BLaER1 treated with 17β-estradiol and CSF1 and Interleukin-3, amounts not matched to agents 10 nM and 100 nM (cell line): ENCODE measurements around the gene PCDH15.

ENCODE experiments used
- H3K27ac ChIP-seq, 11 experiments: shearing (Covaris generic); formaldehyde crosslinking; 2 replicates each; pipeline ENCODE4 v1.8.1; 2022
- H3K27me3 ChIP-seq, 11 experiments: shearing (Covaris generic); formaldehyde crosslinking; 2 replicates each; pipeline ENCODE4 v1.8.1; 2022
- H3K36me3 ChIP-seq, 11 experiments: shearing (Covaris generic); formaldehyde crosslinking; 2 replicates each; pipeline ENCODE4 v1.8.1; 2022
- H3K4me1 ChIP-seq, 10 experiments: shearing (Covaris generic); formaldehyde crosslinking; 2 replicates each; pipeline ENCODE4 v1.8.1; 2022
- H3K4me2 ChIP-seq, 11 experiments: shearing (Covaris generic); formaldehyde crosslinking; 2 replicates each; pipeline ENCODE4 v1.8.1; 2022
- H3K4me3 ChIP-seq, 10 experiments: shearing (Covaris generic); formaldehyde crosslinking; 2 replicates each; pipeline ENCODE4 v1.8.1; 2022
- H3K9ac ChIP-seq, 11 experiments: shearing (Covaris generic); formaldehyde crosslinking; 2 replicates each; pipeline ENCODE4 v1.8.1; 2022
- H3K9me3 ChIP-seq, 11 experiments: shearing (Covaris generic); formaldehyde crosslinking; replicated peaks in 1 of 11; 2 replicates each; pipeline ENCODE4 v1.8.1; 2022
- H4K20me1 ChIP-seq, 11 experiments: shearing (Covaris generic); formaldehyde crosslinking; 2 replicates each; pipeline ENCODE4 v1.8.1; 2022
- Cebpa-rat ChIP-seq, 11 experiments: shearing (Covaris generic); IDR thresholded peaks; 2 replicates each; pipeline ENCODE4 v1.8.1; 2022

PCDH15 gene

DNA sequence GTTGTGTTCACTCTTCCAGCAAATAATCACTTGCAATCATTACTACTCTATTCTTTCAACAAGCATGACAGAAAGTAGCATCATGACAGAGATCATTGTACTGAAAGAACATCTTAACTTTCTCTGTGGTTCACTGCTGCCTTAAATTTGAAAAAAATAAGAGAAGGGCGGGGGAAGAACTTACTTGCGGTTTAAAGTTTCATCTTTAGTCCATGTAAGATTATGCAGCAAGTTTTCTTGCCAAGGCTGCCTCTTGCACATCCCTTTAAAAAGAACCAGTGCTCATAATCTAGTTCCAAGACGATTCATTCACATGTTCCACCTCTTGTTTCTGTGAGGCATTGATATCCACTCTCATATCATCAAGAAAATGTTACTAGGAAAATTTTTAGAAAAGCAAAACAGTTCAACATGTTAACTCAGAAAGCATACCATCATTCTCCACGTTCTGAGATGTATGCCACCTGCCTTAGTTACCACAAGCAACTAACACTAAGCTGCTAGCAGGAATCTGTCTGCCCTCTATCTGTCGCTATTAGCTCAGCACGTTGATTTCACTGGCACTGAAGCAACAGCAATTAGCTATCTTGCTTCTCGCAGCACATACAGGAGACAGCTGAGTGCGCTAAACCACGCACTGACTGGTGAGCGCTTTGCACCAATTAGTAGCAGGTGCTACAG, at the start of gene PCDH15:
Gene PCDH15, minus strand, starts transcription at position 491 of the 681 bp plus-strand sequence. CDS start 136,969 bp downstream, outside the sequence.
- no peak for TF ChIP-seq Cebpa-rat (IDR thresholded peaks at IDR 0.05)
- Histone ChIP-seq H3K4me2 (no peak within 1 kb of the TSS), H3K36me3 (no peaks in the 10 kb centered on the region), H3K27ac (no peak within 1 kb of the TSS), H3K27me3 (no peaks in the 10 kb centered on the region), H3K9me3 (no peaks in the 10 kb centered on the region), H3K4me1 (no peaks in the 10 kb centered on the region), H3K9ac (no peak within 1 kb of the TSS), H4K20me1 (no peaks in the 10 kb centered on the region), H3K4me3 (no peak within 1 kb of the TSS)

DNA sequence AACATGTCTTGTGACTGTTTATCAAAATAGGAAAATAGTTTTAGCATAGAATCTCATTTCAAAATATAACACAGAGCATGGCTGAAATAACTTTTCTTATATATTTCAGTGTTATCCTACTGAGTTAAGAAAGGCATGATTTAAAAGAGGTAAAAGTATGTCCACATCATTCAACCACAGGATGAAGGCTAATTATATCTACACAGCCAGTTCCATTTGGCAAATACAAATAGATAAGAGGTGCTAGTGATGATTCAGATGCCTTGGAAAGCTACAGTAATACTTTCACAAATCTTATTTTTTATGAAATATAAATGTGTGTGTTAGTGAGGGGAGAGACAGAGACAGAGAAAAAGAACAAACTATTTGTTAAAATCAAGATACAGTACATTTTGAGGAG, 42.9 kb upstream of the PCDH15 start:
- Histone ChIP-seq H3K4me1 (no peaks in the 10 kb centered on the region), H3K27ac (no peak overlapping the region), H3K9me3 (no peaks in the 10 kb centered on the region), H3K4me3 (no peak overlapping the region), H3K9ac (no peak overlapping the region), H3K36me3 (no peaks in the 10 kb centered on the region), H4K20me1 (no peaks in the 10 kb centered on the region), H3K4me2 (no peak overlapping the region), H3K27me3 (no peaks in the 10 kb centered on the region)
- no peak for TF ChIP-seq Cebpa-rat (IDR thresholded peaks at IDR 0.05)

DNA sequence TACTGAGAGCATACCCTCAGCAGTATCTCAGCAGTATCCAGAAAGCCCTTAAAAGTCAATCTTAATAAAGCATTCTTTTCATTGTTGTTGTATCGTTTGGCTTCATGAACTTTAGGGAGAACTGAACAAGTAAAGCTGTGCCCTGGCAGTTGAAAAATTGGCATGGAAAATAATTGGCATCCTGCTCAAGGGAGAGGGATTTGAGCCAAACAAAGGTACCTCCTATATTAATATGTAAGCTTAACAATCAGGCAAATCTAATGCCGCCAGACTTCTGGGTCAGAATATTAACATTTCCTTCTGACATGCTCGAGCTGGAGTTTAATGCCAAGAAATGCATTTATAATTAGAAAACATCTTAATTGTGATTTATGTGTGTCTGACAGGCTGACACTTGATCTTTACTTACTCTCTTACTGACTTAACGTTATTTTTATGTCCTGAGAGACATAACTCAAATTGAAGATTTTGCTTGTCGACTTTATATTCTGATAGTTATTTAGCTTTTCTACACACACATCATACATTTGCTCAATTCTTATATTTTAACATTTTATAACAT, 42.1 kb upstream of the PCDH15 start:
- no peak overlapping the region for H3K27ac ChIP-seq
- no peaks in the 10 kb centered on the region for H3K9me3 ChIP-seq
- no peak overlapping the region for H3K4me3 ChIP-seq
- no peaks in the 10 kb centered on the region for H3K27me3 ChIP-seq
- no peak for TF ChIP-seq Cebpa-rat (IDR thresholded peaks at IDR 0.05)
- H4K20me1 ChIP-seq, result no peaks in the 10 kb centered on the region
- H3K4me2 ChIP-seq, result no peak overlapping the region
- no peak overlapping the region for H3K9ac ChIP-seq
- no peaks in the 10 kb centered on the region for H3K4me1 ChIP-seq
- H3K36me3 ChIP-seq, result no peaks in the 10 kb centered on the region

- Histone ChIP-seq H3K4me1 (no peaks in the 10 kb centered on the region), H4K20me1 (no peaks in the 10 kb centered on the region), H3K4me2 (no peak overlapping the region), H3K9me3 (no peaks in the 10 kb centered on the region), H3K9ac (no peak overlapping the region), H3K27ac (no peak overlapping the region), H3K4me3 (no peak overlapping the region), H3K36me3 (no peaks in the 10 kb centered on the region), H3K27me3 (no peaks in the 10 kb centered on the region)
- TF ChIP-seq Cebpa-rat (IDR thresholded peaks at IDR 0.05), result no peak
Observed at GRCh38 chr10:54837479-54837878, 36.4 kb upstream of the PCDH15 start.

GRCh38 chr10:54833029-54833428, 32.0 kb upstream of the PCDH15 start:
- H3K9me3 ChIP-seq, result no peaks in the 10 kb centered on the region

DNA sequence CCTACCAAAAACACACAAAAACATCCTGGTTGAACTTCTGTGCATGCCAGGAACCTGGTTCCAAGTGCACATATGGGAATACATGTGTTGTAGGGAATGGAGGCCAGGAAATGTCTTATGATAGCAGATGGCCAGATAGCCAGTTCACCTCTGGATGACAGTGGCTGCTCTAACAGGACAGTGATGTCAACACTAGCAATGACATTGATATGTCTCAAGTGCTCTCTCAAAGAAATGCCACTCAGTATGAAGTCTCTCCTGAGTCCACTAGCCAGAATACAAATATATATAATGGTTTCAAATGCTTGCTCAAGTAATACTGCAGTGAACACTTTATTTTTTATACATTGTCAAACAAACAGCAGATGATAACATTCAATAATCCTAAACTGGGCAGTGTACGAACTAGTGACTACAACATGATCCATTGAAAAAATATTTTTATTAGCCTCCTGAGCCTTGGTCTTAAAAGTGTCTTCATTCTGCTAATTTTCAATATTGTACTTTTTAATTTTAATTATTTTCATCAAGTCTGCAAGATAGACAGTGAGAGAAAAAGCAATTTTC, 26.0 kb upstream of the PCDH15 start:
- Histone ChIP-seq H3K9me3 (no peaks in the 10 kb centered on the region), H3K4me3 (no peak overlapping the region), H3K4me1 (no peaks in the 10 kb centered on the region), H4K20me1 (no peaks in the 10 kb centered on the region), H3K9ac (no peak overlapping the region), H3K27me3 (no peaks in the 10 kb centered on the region), H3K36me3 (no peaks in the 10 kb centered on the region), H3K4me2 (no peak overlapping the region), H3K27ac (no peak overlapping the region)
- TF ChIP-seq Cebpa-rat (IDR thresholded peaks at IDR 0.05), result no peak

More at GRCh38 chr10:54833029-54833428, 32.0 kb upstream of the PCDH15 start:
- no peak for TF ChIP-seq Cebpa-rat (IDR thresholded peaks at IDR 0.05)
- H4K20me1 ChIP-seq, result no peaks in the 10 kb centered on the region
- H3K4me2 ChIP-seq, result no peak overlapping the region
- H3K36me3 ChIP-seq, result no peaks in the 10 kb centered on the region
- H3K9ac ChIP-seq, result no peak overlapping the region
- H3K4me1 ChIP-seq, result no peaks in the 10 kb centered on the region
- H3K4me3 ChIP-seq, result no peak overlapping the region
- no peaks in the 10 kb centered on the region for H3K27me3 ChIP-seq
- H3K27ac ChIP-seq, result no peak overlapping the region

DNA sequence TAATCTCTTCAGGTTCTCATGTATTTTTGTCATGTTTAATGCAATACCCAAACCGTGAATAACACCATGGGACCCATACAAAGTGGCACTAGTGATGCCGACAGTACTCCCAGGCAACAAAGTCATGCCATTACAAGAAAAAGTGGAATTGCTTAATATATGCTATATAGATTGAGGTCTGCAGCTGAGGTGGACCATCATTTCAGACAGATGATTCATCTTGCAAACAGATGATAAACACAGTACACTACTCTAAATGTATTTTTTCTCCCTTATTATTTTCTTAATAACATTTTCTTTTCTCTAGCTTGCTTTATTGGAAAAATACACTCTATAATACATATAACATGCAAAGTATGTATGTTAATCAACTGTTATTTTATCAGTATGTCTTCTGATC, 14.6 kb upstream of the PCDH15 start:
- Histone ChIP-seq H3K36me3 (no peaks in the 10 kb centered on the region), H3K4me2 (no peak overlapping the region), H3K27me3 (no peaks in the 10 kb centered on the region), H3K27ac (no peak overlapping the region), H3K9me3 (no peaks in the 10 kb centered on the region), H3K9ac (no peak overlapping the region), H3K4me3 (no peak overlapping the region), H4K20me1 (no peaks in the 10 kb centered on the region), H3K4me1 (no peaks in the 10 kb centered on the region)
- TF ChIP-seq Cebpa-rat (IDR thresholded peaks at IDR 0.05), result no peak

GRCh38 chr10:54808186-54808935, 7.3 kb upstream of the PCDH15 start:
- no peak overlapping the region for H3K9ac ChIP-seq

GRCh38 chr10:54799506-54799905, 1.5 kb downstream of the PCDH15 start:
- Histone ChIP-seq H3K36me3 (no peaks in the 10 kb centered on the region), H3K27me3 (no peaks in the 10 kb centered on the region), H4K20me1 (no peaks in the 10 kb centered on the region), H3K9me3 (no peaks in the 10 kb centered on the region), H3K4me3 (no peak overlapping the region), H3K4me2 (no peak overlapping the region), H3K4me1 (no peaks in the 10 kb centered on the region), H3K27ac (no peak overlapping the region), H3K9ac (no peak overlapping the region)
- no peak for TF ChIP-seq Cebpa-rat (IDR thresholded peaks at IDR 0.05)

More at GRCh38 chr10:54808186-54808935, 7.3 kb upstream of the PCDH15 start:
- H3K4me1 ChIP-seq, result no peaks in the 10 kb centered on the region
- H3K4me2 ChIP-seq, result no peak overlapping the region
- H3K36me3 ChIP-seq, result no peaks in the 10 kb centered on the region
- H3K9me3 ChIP-seq, result no peaks in the 10 kb centered on the region
- H3K4me3 ChIP-seq, result no peak overlapping the region
- no peak for TF ChIP-seq Cebpa-rat (IDR thresholded peaks at IDR 0.05)
- no peaks in the 10 kb centered on the region for H4K20me1 ChIP-seq
- no peak overlapping the region for H3K27ac ChIP-seq
- no peaks in the 10 kb centered on the region for H3K27me3 ChIP-seq
